Heart left ventricle (tissue), 13 donors: ENCODE results near the gene MPST.

Experiments
- CTCF ChIP-seq, 12 donors: fragments of 200-600 bp; sonication (generic) in 4 of 12; IDR thresholded peaks; one replicate each; pipeline versions ENCODE4 v1.5.0 to v1.8.0; 2018 to 2022; ENCODE audit warnings: antibody characterized with exemption in 12 of 12, mild to moderate bottlenecking in 5 of 12
- POLR2A ChIP-seq, 2 donors: fragments of 450-650 bp; IDR thresholded peaks; one replicate each; pipeline ENCODE4 v1.6.1; 2017; ENCODE audit warnings: antibody characterized with exemption in 2 of 2, mild to moderate bottlenecking in 2 of 2, moderate library complexity in 2 of 2
- donor health status: ischemic (EF 13 %, LVEDD 7.1; RV severe dilation, severe dysfunction).
- donor health status: DM: no; HTN: yes; CAD: no.
- donor health status: DM: no; HTN: no; CAD: no.
- donor health status: ischemic (EF 25% LVEDD 6.9; RV normal size, moderate dysfunction).
- donor health status: ischemic (EF 25% LVEDD 5.7; RV mildly dilated, moderate dysfunction).
- donor health status: ischemic (EF 35%, LVEDD 5.7; RV mildly dilated, moderate dysfunction).
- donor health status: nonischemic (EF 11% LVEDD 7.7; RV severe dilation, severe dysfunction).
- donor health status: DM: yes; HTN: yes; CAD: no.
- donor health status: PGD.
- donor health status: ischemic (EF 29% LVEDD 5.4; RV normal size, mild dysfunction).
- donor health status: nonischemic (EF 23%, LVEDD 6.1; RV moderate dilation, normal function).

DNA sequence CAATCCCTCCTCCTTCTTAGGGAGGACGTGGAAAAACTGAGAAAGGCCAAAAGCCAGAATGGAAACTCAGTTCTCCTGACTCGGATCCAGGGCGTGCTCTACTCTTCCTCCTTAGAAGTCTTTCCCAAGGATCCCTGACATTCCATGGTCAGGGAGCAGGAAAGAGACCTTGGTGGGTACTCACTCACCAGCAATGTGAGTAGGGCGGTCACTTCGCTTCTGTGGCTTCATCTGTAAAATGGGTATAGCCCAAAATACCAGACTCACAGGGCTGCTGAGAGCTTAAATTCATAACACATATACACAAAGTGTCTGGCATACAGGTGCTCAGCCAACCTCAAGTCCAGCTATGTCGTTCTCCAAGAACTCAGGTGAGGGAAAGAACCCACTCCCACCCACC lies 31.4 kb downstream of the MPST start:
- no peak for TF ChIP-seq CTCF (IDR thresholded peaks at IDR 0.05)
- no peak for TF ChIP-seq POLR2A (IDR thresholded peaks at IDR 0.05)
